ENCODE measurements around the gene GMDS.

GMDS gene

GRCh38 chr6:2266031-2266795, 20.8 kb upstream of the GMDS start:
- no peak for DNase-seq (ENCODE audit: extremely low read depth, low read depth)
- TF ChIP-seq CTCF (IDR thresholded peaks at IDR 0.05; ENCODE audit: low read depth, low read length): no peak

GRCh38 chr6:2264932-2265331, 19.5 kb upstream of the GMDS start:
- DNase-seq (ENCODE audit: extremely low read depth, low read depth): no peak

GRCh38 chr6:2263896-2264295, 18.5 kb upstream of the GMDS start:
- TF ChIP-seq CTCF (IDR thresholded peaks at IDR 0.05; ENCODE audit: low read depth, low read length): no peak
- DNase-seq (ENCODE audit: extremely low read depth, low read depth): no peak

More at GRCh38 chr6:2264932-2265331, 19.5 kb upstream of the GMDS start:
- no peak for TF ChIP-seq CTCF (IDR thresholded peaks at IDR 0.05; ENCODE audit: low read depth, low read length)

- DNase-seq (ENCODE audit: extremely low read depth, low read depth): no peak
- TF ChIP-seq CTCF (IDR thresholded peaks at IDR 0.05; ENCODE audit: low read depth, low read length): no peak
Observed at GRCh38 chr6:2259574-2259973, 14.2 kb upstream of the GMDS start.

- TF ChIP-seq CTCF (IDR thresholded peaks at IDR 0.05; ENCODE audit: low read depth, low read length): no peak
- DNase-seq (ENCODE audit: extremely low read depth, low read depth): no peak
Observed at GRCh38 chr6:2259002-2259494, 13.6 kb upstream of the GMDS start.

- no peak for TF ChIP-seq CTCF (IDR thresholded peaks at IDR 0.05; ENCODE audit: low read depth, low read length)
- DNase-seq (ENCODE audit: extremely low read depth, low read depth): no peak
Observed at GRCh38 chr6:2258112-2258511, 12.7 kb upstream of the GMDS start.

GRCh38 chr6:2257363-2257762, 12.0 kb upstream of the GMDS start:
- TF ChIP-seq CTCF (IDR thresholded peaks at IDR 0.05; ENCODE audit: low read depth, low read length): no peak

More at GRCh38 chr6:2257363-2257762, 12.0 kb upstream of the GMDS start:
- no peak for DNase-seq (ENCODE audit: extremely low read depth, low read depth)

Measured in AG09319 (cell line).